M059J (cell line): ENCODE measurements around the gene ATP8B2. TPM values are rescaled to one million over a fixed set of nuclear protein-coding genes. Genes with fewer than 3 reads are reported as not detected.

Experiments
- DNase-seq: peaks from one replicate; pipeline ENCODE4 v3.0.0-alpha.2; 2012; ENCODE audit warnings: low read depth
- total RNA-seq: library from RNA; depleted of rRNA; stranded (reverse); fragments of >200 nt; shearing (Covaris generic); gene quantifications from 2 replicates; pipeline ENCODE4 v1.2.3, GENCODE V29; 2014; rRNA removed

Gene ATP8B2
- total RNA-seq, 1 experiment from 2014 or later, result 57.2 TPM

- DNase-seq, result no peak
These were observed 73.4 kb downstream of the ATP8B2 start for GRCh38 chr1:154398678-154399077.

GRCh38 chr1:154400381-154400801, 75.1 kb downstream of the ATP8B2 start:
- no peak for DNase-seq

Other genes with a start within 250 kb of the ATP8B2 start
- gene NUP210L, start 170.5 kb upstream of the ATP8B2 start, total RNA-seq, result not detected in 2 replicates
- gene TPM3, start 133.4 kb upstream of the ATP8B2 start, total RNA-seq, result 679 and 714 TPM in 2 replicates
- gene CFAP141, start 119.2 kb upstream of the ATP8B2 start, total RNA-seq, result not detected in 2 replicates
- 77.8 and 101 TPM in 2 replicates for gene UBAP2L, start 104.6 kb upstream of the ATP8B2 start, total RNA-seq
- gene HAX1, start 52.9 kb upstream of the ATP8B2 start, total RNA-seq, result 92.3 and 123 TPM in 2 replicates
- gene AQP10, start 4.4 kb upstream of the ATP8B2 start, total RNA-seq, result not detected in 2 replicates
- 2.3 and 3.8 TPM in 2 replicates for gene IL6R, start 79.8 kb downstream of the ATP8B2 start, total RNA-seq
- gene TDRD10, start 176.7 kb downstream of the ATP8B2 start, total RNA-seq, result not detected in 2 replicates
- not detected in 2 replicates for gene SHE, start 176.9 kb downstream of the ATP8B2 start, total RNA-seq
- 34.2 and 42.4 TPM in 2 replicates for gene UBE2Q1, start 233.1 kb downstream of the ATP8B2 start, total RNA-seq
- gene CHRNB2, start 242.3 kb downstream of the ATP8B2 start, total RNA-seq, result not detected in 2 replicates